NK-92 (cell line): Measurements from ENCODE around the gene TRPT1.

Experiments
- DNase-seq: peaks from one replicate; lab custom pipeline; 2025; ENCODE audit not compliant: unreplicated experiment; lab: John Stamatoyannopoulos, UW

Gene TRPT1

DNA sequence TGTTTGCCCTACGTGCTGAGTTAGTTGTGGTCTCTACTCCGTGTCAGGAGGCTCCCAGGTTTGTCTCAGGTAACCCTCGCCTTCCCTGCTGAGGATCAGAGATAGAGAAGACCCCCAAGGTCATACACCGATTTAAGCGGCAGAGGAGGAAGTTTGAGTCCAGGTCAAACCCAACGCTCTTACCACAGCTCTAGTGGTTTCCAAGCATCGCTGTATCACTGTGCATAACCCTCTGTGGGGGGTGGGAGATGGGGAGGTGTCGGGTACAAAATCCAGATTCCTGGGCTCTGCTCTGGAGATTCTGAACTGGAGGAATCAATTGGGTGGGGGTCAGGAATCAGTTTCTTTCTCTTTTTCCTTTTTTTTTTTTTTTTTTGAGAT is 5.0 kb upstream of the TRPT1 start:
- no peak for DNase-seq

DNA sequence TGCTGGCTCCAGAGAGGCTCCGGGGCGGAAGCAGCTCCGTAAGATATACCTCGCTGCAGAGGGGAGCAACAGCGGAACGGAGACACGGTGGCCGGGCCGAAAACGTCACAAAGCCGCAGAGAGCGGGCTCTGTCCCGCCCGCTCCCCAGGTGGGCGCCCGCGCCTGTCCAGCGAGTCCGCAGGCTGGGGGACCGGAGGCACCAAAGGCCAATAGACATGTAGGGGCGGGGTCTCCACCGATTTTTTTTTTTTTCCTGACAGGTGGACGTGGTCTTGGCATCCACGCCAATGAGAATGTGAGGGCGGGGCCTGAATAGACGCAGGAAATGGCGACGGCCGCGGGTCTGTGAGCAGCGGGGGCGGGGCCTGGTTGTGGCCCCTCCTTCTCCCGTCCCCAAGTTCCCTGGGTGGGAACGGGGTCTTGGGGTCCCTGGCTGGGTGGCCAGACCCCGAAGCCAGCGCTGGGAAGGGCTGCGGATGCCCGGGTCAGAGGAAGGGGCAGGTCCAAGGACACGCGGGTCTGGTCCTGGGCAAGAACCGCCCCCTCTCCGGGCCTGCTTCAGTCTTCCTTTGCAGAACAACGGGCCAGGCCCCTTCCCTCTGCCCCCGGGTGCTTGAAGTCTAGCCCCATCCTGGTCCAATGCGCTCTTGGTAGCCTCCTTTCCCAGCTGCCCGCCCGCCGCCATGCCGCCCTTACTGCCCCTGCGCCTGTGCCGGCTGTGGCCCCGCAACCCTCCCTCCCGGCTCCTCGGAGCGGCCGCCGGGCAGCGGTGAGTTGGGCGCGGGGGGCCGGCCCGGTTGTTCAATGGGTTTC is 4.4 kb upstream of the TRPT1 start, which contains the start of gene DNAJC4:
TSS of gene DNAJC4 (plus strand) at position 378 of the 814 bp plus-strand sequence. CDS start at position 685, 307 bp downstream.
- DNase-seq: no peak

GRCh38 chr11:64229744-64230170 is 3.8 kb upstream of the TRPT1 start:
- no peak for DNase-seq

DNA sequence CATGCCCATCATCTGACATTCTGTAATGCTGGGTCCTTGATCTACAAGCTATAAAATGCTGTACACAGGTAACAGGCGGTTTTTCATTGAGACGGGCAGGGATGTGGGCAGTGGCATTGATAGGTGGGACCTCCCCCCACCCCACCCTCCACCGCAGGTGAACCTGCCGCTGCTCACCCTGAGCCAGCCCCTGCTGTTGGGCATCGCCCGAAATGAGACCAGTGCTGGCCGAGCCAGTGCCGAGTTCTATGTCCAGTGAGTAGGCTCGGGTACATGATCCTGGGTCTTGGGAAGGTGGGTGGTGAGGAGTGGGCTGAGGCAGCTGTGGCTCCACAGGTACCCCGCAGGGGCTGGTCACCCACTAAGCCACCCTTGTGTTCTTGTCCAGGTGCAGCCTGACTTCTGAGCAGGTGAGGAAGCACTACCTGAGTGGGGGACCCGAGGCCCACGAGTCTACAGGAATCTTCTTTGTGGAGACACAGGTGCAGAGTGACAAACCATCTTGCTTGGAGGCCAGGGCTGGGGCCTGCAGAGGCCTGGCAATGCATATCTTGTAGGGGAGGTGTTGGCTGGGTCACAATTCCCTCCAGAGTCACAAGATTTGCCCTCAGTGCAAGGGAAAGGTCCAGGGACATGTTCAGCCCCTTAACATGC is 3.2 kb upstream of the TRPT1 start:
- no peak for DNase-seq

DNA sequence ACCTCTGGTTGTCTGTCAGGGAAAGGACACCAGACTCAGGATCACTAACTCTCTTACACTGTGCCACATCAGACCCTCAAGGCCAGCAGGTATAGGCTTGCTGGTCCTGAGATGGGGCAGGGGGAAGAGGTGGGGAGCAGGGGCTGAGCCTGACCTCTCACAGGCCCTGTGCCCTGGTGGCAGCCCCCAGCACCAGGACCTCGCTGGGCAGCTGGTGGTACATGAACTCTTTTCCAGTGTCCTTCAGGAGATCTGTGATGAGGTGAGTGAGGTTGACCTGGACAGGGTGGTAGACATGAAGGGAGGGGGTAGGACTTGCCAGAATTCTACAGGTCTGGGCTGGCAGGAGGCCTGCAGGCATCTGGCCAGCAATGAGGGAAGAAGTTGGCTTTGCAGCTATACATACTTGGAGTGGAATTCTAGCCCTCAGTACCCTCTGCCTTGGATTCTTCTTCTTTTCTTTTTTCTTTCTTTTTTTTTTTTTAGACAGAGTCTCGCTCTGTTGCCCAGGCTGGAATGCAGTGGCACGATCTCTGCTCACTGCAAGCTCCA is 1.5 kb upstream of the TRPT1 start:
- DNase-seq: no peak

DNA sequence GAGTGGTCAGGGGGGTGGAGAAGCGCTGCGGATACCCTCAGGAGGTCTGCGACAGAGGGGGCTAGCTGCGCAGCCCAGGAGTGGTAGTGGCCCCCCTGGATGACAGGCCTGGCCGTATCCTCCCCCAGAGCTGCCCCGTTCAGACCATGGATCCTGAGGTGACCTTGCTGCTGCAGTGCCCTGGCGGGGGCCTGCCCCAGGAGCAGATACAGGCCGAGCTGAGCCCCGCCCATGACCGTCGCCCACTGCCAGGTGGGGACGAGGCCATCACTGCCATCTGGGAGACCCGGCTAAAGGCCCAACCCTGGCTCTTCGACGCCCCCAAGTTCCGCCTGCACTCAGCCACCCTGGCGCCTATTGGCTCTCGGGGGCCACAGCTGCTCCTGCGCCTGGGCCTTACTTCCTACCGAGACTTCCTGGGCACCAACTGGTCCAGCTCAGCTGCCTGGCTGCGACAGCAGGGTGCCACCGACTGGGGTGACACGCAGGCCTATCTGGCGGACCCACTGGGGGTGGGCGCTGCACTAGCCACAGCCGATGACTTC is 593 bp upstream of the TRPT1 start:
- DNase-seq: no peak

DNA sequence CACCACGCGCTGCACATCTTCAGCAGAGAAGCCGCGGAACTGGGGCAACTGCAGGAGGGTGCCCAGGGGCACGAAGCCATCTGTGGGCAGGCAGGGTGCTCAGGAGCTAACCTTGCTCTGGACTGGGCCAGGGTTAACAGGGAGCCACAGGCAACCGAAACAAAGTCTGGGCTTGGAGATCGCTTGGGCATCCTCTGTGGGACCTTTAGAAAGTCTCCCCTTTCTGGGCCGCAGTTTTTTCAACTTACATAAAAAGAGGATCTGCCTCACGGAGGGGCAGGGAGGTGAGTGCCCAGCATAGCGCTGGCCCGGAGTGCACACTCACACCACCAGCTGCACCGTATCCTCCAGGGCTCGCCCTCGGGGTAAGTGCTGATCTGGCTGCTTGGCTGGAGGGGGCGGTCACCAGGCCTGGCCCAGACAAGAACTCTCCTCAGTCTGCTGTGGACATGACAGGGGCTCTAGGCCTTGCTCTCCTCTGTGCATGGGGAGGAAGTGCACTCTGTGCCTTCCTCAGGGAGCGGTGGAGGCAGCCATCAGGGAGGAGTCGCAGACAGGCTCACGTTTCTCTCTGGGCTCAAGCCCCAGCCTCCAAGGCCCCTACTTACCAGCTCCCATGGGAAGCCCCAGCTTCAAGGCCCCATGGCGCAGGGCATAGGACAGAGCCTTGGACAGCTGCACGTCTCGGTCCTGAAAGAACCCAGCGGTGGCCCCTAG is 937 bp downstream of the TRPT1 start:
- no peak for DNase-seq

DNA sequence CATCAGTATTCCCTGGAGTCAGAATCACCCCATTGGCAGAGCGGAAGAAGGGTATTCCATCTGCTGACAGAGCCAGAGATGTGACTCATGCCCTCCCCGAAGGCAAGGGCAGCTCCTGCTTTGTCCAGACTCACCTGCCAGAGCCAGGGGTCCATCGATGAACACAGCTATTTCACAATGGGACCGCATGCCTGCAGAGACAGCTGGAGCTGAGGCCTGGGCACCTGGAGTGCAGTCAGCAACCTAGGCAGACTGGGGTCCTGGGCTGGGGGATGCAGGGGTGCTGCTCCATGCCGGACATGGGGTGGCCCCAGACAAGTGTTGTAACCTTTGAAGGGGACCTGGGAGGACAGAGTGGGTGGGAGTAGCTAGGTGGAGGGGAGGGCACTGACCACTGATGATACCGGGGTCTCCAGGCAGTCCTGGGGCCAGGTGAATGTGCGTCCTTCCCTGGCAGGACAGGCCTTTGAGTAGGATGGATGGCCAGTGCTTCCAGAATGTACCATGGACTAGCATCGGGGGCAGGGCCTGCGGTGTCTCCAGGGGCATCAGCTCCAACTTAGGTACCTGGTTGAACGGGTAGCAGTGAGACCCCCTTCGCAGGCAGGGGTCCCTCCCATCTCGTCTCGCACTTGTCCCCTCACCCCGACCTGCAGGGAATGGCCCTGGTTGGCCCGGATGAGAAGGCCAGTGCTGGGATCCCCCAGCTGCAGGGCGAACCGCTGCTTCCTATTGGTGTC is 1.7 kb downstream of the TRPT1 start:
- no peak for DNase-seq

- DNase-seq: no peak
These were observed 2.9 kb downstream of the TRPT1 start for GRCh38 chr11:64223001-64223651.

DNA sequence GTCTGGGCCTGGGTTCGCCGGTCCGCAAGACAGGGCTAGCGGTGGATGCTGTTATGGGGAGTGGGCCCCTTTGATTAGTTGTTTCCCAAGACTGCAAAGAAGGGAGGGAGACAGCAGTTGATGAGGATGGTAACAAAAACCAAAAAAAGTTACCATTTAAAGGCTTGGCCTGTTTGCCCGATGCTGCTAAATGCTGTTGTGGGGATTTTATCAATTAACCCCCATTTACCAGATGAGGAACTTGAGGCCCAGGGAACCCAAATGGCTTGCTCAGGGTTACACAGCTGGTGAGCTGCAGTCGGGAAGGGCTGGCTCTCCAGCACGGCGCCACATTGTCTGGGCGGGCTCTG is 3.4 kb downstream of the TRPT1 start:
- DNase-seq: no peak

DNA sequence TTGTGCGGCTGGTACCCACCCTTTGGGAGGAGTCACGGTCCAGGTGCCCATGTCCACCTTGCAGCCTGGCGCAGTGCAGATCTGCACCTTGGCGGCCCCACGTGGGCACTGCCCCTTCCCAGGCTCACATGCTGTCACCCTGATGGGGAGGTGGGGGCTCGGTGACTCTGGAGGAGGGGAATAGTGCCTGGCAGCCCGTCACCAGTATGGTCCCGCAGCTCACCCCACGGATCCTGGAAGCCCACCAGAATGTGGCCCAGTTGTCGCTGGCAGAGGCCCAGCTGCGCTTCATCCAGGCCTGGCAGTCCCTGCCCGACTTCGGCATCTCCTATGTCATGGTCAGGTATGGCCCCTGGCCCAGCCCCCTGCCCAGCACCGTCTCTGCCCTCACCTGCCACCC is 5.2 kb downstream of the TRPT1 start:
- DNase-seq: no peak

DNA sequence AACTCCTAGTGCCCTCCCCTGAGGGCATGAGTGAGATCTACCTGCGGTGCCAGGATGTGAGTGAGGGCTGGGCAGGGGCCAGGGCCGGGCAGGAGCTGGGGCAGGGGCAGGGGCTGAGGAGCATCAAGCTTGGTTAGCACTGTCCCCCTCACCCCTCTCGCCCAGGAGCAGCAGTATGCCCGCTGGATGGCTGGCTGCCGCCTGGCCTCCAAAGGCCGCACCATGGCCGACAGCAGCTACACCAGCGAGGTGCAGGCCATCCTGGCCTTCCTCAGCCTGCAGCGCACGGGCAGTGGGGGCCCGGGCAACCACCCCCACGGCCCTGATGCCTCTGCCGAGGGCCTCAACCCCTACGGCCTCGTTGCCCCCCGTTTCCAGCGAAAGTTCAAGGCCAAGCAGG is 5.7 kb downstream of the TRPT1 start:
- no peak for DNase-seq

DNA sequence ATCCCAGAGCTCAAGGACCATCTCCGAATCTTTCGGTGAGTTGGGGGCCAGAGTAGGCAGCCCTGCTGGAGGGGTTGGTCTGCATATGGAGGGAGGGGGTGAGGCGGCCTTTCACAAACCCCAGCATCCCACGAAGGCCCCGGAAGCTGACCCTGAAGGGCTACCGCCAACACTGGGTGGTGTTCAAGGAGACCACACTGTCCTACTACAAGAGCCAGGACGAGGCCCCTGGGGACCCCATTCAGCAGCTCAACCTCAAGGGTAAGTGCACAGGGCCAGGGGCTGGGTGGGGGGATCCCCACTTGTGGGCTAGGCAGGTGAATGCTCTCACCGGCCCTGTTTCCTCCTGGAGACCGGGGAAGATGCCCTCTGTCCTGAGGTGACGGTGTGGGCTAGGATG is 6.2 kb downstream of the TRPT1 start:
- no peak for DNase-seq

DNA sequence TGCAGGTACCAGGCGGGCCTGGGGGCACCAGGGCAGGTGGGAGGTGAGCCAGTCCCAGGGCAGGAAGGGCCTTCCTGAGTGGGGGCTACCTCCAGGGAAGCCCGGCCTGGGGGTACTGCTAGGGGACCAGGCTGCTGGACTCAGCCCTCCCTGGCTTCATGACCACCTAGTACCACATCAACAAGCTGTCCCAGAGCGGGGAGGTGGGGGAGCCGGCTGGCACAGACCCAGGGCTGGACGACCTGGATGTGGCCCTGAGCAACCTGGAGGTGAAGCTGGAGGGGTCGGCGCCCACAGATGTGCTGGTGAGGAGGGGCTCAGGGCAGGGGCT is 6.7 kb downstream of the TRPT1 start:
- DNase-seq: no peak

DNA sequence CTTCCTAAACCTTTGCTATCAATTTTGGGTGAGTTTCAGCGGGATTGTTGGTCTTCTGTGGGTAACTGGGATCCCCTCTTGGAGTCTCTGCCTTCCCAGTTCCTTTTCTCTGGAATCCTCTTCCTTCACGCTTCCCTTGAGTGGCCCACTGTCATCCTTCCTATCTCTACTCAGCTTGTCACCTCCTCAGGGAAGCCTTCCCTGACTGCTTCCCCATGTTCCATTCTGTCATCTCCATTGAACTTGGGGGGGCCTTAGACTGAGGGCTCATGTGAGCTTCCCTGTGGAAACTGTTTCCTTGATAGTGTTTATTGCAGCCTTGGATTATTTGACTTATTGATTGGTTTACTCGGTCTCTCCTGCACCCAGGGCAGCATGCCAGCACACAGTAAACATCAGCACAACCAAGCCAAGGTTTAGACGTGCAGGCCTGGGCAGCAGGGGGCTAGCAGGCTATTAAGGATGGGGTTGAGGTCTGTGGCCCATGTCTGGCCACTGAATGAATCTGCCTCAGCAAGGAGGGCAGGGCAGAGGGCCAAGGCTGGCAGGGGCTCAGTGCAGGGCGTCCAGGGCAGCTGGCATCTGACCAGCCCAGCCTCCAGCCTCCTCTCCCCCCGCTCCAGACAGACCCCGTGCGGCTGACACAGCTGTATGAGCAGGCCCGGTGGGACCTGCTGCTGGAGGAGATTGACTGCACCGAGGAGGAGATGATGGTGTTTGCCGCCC is 7.2 kb downstream of the TRPT1 start:
- no peak for DNase-seq

- no peak for DNase-seq
These were observed 9.1 kb downstream of the TRPT1 start for GRCh38 chr11:64216879-64217278.

GRCh38 chr11:64211181-64211872 is 14.7 kb downstream of the TRPT1 start:
- no peak for DNase-seq

DNA sequence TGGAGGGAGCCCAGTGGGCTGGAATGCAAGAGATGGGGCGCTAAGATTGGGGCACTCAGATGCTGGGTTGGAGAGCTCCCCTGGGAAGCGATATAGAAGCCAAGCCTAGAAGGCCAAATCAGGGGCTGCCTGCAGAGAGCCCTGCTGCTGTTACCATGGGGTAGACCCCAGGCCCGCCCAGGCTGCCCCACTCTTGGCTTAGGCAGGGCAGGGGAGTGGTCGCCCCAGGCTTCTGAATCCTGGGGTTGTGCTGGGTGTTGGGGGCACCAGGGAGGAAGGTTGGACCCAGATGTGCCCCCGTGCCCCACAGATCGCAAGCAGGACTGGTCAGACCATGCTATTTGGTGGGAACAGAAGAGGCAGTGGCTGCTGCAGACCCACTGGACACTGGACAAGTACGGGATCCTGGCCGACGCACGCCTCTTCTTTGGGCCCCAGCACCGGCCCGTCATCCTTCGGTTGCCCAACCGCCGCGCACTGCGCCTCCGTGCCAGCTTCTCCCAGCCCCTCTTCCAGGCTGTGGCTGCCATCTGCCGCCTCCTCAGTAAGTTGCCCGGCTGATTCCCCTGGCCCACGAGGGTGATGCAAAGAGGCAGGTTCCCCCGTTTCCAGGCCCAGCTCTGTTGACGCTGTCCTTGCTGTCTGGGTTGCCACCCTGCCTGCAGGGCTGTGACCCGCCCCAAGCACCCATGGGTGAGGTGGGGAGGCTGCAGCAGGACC is 15.5 kb downstream of the TRPT1 start:
- no peak for DNase-seq

DNA sequence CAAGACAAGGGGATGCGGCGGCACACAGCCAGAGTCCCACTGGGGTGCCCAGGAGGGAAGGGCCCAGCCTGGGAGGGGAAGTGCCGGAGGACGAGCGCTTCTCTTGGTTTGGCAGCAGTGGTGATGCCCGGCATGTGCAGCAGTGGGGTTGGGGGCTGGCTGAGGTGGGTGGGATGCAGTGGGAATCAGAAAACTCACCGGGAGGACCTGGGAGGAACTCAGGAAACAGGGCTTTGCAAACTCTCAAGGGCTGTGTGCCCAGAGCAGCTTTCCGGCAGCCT is 16.5 kb downstream of the TRPT1 start:
- DNase-seq: no peak
